Stimulated activated CD4-positive, alpha-beta T cell treated with anti-CD3 and anti-CD28 coated beads, Interleukin-12 subunit alpha, Interleukin-12 subunit beta, amount 100 ng/mL, for 4 hours (primary cell): ENCODE measurements around the gene AKAP1.
A peak's percentile ranks its signal among the peaks of the same experiment; 100 is the strongest.
"Not testable (repeated sequence)": the region's sequence is repeated elsewhere in the genome, so short reads cannot be mapped to it uniquely, and the experiment has no call there.

Source experiments
- DNase-seq: peaks from one replicate; pipeline ENCODE4 v3.0.0-alpha.2; 2020

Gene AKAP1

DNA sequence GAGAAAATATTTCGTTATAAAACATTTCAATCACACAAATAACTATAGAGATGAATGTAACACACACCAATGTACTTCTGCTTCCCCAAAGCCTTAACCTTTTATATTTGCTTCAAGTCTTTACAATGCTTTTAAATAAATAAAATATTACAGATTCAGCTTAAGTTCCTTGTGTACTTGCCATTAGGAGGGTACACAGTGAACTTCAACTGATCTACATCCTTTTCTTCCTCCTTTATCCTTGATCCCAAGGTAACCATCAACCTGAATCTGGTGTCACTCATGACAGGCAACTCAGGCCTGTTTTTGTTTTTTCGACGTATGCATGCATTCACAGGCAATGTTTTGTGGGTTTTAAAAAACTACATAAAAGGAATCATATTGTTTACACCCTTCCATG, 9.3 kb upstream of the AKAP1 start:
- no peak for DNase-seq

DNA sequence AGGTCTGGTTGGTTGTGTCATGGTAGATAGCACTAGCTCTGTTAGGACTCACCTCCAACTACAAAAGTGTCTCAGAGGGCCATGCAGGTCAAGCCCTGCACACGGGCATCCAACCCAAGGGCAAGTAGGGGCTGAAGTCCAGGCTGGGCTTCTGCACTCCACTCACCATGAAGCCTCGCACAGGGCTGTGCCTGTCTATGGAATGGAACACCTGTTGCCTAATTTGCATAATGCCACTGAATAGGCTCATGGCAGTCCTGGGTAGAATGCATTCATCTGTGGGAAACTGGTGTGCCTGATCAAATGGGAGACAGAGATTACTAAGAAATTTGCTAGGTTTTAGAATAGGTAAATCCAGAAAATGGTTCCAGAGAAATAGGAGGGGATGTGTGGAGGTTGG, 8.0 kb upstream of the AKAP1 start:
- DNase-seq: no peak

DNA sequence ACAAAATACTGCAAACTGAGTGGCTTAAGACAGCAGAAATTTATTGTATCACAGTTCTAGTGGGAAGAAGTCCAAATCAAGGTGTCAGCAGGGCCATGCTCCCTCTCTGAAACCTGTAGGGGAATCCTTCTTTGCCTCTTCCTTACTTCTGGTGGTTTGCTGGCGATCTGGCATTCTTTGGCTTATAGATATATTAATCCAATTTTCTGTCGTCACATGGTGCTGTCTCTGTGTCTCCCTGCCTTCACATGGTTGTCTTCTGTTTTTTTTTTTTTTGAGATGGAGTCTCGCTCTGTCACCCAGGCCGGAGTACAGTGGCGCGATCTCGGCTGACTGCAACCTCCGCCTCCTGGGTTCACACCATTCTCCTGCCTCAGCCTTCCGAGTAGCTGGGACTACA, 6.8 kb upstream of the AKAP1 start:
- DNase-seq: no peak

DNA sequence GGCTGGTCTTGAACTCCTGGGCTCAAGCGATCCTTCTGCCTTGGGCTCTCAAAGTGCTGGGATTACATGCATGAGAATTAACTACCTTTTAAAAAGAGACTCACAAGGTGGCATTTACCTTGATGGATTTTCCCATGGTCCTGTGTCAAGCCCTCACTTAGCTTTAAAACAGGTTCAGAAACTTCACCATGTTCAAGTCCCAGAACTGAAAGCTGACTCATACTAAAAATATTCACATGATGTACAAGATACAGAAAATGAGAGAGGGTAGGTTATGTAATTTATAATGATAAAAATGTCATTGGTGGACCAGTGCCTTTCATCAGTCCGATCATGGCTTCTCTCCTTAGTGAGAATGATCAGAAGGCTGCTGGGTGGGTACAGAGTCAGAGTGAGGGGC, 4.3 kb upstream of the AKAP1 start:
- DNase-seq: no peak

DNA sequence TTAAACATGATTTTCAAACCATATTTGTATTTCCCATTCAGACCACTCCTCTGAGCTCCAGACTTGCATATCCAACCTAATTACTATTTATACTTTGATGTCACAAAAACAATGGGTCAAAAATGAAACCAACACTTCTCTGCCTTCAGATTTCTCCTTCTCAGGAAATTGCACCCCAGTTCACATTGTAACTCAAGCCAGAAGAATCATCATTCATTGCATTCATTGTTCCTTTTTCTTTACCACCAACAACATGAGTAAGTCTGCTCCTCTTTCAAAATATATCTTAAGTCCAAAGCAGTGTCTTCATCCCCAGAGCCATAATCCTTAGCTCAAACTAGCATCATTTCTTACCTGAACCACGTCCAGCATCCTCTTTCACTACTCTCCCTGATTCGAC, 2.6 kb upstream of the AKAP1 start:
- no peak for DNase-seq

DNA sequence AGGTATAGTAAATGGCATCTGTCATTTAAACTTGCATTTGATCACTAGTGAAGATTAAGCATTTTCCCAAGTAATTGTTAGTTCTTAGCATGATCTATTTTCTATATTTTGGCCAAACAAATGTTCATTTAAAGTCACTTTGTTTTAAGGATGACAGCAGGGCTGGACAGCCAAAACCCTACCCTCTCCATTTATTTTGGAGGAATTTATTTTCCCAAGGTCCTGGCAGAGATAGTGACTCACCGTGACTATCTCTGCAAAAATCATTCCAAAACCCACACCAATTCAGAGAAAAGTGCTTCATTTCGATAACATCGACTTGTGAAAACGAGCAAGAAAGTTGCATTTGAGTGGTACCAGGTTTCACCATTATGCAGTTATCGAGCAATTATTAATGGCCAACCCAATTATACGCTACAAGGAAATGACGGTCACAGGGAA, 665 bp upstream of the AKAP1 start:
- no peak for DNase-seq

DNA sequence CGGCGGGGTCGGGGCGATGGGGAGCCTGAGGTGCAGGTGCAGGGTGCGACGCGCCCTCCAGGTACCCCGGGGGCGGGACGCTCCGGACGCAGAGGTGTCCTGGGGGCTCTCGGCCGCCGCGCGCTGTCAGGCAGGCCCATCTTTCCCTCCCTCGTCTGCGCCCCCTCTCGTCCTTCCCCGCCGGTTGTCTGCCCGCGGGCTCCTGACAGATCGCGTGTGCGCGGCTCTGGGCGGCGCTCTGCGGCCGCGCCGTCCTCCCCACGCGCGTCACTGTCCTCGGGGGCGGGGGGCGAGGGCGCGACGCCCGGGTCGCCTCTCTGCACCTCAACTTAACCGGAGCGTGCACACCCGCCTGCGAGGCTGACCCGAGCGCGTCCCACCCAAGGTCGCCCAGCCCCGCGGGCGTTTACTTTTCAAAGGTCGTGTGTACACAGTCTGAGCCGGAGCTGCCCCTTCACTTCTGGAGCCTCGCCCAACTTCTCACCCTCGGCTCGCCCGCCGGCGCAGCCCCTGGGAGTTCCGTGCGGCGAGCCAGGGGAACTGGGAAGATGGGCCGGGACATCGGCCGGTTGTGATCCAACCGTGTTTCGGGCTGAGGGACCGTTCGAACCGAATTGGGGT, 512 bp downstream of the AKAP1 start:
- peak; percentile 51 for DNase-seq

DNA sequence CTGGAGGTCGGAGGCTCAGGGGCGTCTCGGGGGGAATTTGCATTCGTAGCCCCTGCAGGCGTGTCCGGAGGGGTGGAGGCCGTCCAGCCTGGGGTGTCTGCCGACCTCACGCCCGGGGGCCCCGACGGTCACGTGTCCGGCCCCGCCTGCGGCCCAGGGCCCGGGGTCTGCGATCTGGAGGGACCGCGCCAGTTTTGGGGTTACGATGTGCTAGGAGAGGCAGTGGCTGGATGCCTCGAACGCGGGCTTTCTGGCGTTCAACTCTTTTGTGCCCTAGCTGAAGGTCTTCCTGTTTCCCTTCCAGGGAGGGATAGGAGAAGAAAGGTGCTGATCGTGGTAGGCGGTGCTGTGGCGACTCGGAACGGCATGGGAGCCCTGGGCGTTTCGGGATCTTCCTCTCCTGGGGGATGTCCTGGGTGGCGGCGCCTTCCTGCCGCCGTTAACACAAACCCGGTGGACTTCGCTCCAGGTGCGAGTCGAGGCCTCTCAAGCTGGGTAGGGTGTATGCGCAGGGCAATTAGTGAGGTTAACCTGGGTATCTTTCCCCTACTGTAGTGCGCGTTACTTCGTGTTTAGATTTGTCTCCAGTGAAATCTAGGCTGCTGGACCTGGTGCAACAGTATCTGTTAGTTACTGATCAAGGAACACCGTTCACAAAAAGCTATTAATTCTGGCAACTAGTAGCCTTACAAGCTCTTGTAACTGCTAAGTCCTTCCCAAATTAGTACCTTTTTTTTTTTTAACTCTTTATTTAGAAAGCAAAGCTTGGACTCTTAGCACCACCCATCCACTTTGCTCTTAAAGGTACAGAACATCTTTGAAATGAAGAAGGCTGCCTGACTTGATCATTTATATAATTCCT, 1.3 kb downstream of the AKAP1 start:
- DNase-seq: peak; percentile 9

DNA sequence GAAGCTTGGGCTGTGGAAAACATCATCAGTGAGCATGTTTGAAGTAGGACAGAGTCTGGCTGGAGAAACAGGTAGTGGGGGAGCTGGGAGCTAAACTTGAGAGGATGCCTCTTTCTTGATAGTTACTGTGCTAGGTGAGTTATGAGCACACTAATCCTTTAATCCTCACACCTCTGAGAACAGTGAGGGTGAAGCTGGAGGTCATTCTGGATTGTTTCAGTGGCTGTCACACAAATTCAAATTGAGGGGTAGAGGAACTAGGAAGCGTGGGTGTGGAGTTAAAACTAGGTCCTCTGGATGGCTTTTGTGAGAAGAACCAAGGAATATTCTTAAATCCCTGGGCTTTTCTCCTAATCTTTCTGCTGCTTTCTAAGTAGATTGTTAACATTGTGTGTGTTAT, 3.3 kb downstream of the AKAP1 start:
- DNase-seq: no peak

DNA sequence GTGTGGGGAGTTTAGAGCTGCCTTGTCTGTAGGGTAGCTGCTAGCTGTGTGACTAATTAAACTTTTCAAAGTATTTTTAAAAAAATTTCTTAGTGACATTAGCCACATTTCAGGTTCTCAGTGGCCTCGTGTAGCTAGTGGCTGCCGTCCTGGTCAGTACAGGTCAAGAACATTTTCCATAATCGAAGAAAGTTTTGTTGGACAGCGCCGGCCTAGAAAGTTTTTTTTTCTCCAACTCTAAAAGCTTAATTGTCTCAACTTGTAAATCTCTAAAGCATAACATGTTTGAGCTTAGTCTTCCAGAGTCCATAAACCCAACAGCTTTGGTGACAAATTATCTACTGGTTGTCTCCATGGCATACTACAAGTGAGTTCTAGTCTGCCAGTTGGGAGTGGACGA, 4.3 kb downstream of the AKAP1 start:
- no peak for DNase-seq

DNA sequence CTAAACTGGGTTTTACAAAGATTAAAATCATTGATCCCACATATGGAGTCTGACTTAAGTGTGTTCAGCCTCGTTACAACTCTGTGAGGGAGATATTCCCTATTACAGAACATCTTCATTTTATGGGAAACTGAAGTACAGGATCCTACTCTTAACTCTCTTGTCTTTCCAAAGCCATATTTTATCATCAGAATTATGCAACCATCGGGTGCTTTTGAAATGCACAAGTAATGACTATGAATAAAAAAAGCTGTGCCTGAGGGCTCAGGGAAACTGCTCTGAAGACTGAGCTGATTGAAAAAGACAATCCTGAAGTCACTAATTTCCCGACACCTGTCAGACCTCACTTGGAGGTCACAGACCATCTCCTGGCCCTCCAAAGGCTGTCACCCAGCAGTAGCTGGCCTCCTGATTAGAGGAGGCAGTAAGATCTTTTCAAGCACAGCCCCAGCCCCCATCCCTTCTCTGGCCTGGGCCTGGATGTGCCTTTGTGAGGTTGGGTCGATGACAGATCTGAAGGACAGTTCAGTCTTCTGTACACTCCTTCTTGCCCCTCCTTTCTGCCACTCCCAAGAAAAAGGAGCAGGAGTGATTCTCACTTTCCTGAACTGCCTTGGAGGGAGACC, 5.6 kb downstream of the AKAP1 start:
- DNase-seq: no peak

DNA sequence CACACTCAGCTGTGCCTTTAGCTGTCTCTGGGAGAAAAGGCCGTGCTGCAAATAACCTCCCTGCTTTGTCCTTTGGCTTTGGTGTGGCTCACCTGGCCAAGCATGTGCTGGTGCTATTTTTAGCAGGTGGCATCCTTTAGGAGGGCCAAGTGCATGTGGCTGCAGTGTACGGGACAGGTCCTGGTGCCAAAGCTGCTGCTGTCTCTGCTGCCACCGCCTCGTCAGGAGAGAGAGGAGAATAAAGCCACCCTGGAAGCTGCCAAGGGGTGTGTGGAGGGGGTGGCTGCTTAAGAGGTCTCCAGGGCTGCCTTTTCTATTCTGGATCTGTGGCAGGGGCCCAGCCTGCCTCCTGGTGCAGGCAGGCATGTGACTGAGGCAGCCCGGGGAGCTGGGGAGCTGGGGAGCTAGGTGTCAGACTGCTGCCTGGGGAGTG, 6.2 kb downstream of the AKAP1 start:
- no peak for DNase-seq

DNA sequence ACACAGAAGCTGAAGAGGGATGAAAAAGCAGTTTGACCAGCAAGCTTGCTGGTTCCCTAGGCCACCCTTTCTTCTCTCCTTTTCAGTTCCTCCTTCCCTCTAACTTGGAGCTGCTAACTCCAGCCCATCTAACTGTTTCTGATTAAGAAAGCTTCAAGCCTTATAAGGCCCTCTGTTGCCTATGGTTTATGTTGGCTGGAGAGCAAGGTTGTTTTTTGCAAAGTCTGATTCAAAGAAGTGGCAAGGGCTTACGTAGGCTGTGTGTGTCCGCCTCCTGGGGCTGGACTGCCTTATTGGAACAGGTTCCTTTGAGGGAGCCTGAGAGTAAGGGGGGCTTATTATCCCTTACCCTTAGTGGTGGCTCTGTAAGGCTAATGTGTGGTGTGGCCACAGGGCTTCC, 7.1 kb downstream of the AKAP1 start:
- no peak for DNase-seq

DNA sequence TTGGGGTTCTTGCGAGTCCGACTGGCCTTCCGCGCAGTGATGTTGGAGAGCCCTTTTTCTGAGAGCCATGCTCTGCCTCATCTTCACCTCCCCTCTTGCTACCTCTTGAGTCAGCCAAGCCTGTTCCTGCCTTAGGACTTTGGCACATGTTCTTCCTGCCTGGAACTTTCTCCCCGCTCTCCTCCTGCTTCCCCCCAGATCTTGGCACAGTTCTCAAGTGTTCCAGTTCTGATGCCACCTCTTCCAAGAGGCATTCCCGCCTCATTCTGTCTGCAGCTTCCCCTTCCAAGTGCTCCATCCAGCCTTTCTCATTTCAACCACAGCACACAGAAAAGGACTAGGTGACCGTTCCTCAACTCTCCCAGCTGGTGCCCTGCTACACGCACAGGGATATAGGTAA, 7.7 kb downstream of the AKAP1 start:
- DNase-seq: no peak

DNA sequence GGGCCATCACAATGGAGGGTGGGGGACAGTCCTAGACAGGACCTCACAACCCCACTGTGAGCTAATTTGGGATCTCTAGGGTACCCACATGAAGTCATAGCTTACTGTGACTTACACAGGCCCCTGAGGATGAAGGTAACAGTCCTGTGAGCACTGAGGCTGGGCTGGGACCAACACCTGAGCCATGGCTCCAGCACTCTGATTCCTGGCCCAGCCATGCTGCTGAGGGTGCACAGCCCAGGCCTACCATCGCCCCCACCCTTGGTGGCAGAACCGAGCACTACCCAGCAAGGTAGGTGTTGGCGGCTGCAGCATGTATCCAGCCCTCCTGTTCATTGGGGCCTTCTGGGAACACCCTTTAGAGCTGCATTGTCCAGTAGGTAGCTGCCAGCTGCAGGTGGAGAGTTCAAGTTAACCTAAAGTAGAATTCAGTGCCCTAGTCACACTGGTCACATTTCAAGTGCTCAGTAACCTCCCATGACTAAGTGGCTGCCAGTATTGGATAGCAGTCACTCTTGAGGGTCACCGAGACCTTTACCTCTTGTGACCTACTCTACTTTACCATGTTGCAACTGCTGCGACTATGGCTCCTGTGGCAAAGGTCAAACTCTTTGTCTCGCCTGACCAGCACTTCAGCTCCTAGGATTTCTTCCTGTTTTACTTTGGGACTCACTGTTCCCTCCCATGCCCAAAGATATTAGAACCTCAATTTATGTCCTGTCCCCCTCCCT, 11.6 kb downstream of the AKAP1 start:
- DNase-seq: no peak

DNA sequence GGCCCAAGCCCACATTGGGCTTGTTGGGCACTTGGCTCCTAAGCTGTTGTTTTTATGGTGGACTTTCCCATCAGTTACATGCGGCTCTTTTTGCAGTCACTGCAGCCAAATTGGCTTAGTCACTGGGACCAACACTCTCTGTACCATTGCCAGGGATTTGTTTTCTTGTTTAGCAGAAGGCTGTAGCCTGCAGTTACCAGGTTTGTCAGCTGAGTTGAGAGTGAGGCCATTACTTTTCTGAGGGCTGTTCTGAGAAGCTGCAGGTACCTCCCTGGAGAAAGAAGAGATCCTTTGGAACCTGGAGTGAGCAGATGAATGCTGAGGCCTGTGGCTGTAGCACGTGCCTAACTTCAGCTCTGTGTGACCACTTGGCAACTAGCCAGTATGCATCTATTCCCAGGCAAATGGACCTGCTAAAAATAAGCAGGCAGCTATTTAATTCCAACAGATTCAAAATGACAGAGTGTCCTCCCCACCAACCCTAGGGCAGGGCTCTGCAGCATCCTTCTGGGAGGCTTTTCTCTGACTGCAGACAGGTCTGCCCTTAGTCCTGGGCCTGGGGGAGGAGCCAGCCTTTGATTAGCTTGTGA, 12.9 kb downstream of the AKAP1 start:
- no peak for DNase-seq

DNA sequence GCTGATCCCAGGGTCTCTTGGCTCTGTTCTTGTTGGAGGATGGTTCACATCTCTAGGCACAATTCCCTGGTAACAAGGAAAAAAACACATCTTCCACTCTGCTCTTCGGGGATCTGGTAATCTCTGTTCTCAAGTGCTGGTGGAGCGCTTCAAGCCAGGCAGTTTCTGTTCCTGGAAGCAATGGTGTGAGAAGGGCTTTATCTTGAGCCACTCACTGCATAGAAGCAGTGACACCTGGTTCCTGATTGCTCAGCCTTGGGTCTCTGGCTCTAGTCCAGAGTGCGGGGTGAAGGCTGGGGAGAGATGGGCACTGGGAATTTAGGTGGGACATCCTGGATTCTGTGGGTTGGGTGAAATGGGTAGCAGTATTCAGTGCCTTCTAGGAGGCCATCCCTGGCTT, 14.1 kb downstream of the AKAP1 start:
- no peak for DNase-seq

DNA sequence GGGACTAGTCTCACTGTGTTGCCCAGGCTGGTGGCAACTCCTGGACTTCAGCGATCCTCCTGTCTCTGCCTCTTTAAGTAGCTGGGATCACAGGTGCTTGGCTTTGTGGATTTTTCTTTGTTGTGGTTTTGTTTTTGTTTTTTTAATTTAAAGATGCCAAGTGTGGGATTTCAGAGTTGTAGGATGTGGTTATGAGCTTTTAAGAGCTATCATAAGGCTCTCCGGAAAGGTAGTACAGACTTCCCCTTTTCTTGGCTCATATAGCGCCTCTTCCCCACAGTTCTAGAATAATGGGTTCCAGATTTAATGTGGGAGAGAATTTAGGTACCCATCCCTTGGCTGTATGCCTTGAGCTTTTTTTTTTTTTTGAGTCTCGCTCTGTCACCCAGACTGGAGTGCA, 17.1 kb downstream of the AKAP1 start:
- no peak for DNase-seq

DNA sequence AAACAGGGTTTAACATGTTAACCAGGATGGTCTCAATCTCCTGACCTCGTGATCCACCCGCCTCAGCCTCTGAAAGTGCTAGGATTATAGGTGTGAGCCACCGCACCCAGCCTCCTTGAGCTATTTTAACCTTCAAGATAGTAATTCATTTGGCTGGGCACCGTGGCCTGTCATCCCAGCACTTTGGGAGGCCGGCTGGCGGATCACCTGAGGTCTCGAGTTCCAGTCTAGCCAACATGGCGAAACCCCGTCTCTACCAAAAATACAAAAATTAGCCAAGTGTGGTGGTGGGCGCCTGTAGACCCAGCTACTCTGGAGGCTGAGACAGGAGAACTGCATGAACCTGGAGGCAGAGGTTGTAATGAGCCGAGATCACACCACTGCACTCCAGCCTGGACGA, 17.6 kb downstream of the AKAP1 start:
- not testable (repeated sequence) for DNase-seq

DNA sequence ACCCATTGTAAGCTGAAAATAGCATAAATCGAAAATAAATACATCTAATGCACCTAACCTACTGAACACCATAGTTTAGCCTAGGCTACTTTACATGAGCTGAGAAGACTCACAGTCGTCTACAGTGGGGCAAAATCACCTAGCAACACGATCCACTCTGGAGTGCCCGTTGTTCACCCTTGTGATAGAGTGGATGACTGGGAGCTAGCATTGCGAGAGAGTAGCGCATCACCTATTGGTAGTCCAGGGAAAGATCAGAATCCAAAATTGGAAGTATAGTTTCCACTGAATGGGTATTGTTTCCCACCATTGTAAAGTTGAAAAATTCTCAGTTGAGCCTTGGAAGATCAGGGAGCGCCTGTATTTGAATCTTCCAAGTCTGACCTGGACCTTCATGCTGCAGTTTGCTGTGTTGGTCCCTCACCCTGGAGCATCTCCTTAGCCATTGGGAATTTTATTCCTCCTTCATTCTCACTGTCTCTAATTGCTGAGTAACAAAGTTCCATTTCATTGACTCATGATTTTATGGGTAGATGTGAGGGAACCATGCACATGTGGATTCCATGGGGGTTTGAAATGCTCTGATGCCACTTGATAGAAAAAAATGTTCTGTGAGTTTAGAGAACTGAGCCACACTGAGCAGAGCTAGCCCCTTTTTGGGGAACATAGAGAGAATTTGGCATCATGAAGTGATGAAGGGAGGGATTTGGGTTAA, 19.6 kb downstream of the AKAP1 start:
- no peak for DNase-seq

DNA sequence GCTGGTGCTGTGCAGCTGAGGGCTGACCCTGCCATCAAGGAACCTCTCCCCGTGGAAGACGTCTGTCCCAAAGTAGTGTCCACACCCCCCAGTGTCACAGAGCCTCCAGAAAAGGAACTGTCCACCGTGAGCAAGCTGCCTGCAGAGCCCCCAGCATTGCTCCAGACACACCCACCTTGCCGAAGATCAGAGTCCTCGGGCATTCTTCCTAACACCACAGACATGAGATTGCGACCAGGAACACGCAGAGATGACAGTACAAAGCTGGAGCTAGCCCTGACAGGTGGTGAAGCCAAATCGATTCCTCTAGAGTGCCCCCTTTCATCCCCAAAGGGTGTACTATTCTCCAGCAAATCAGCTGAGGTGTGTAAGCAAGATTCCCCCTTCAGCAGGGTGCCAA, 20.5 kb downstream of the AKAP1 start:
- no peak for DNase-seq

DNA sequence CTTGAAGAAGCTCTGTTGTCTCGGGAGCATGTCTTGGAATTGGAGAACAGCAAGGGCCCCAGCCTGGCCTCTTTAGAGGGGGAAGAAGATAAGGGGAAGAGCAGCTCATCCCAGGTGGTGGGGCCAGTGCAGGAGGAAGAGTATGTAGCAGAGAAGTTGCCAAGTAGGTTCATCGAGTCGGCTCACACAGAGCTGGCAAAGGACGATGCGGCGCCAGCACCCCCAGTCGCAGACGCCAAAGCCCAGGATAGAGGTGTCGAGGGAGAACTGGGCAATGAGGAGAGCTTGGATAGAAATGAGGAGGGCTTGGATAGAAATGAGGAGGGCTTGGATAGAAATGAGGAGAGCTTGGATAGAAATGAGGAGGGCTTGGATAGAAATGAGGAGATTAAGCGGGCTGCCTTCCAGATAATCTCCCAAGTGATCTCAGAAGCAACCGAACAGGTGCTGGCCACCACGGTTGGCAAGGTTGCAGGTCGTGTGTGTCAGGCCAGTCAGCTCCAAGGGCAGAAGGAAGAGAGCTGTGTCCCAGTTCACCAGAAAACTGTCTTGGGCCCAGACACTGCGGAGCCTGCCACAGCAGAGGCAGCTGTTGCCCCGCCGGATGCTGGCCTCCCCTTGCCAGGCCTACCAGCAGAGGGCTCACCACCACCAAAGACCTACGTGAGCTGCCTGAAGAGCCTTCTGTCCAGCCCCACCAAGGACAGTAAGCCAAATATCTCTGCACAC, 21.2 kb downstream of the AKAP1 start:
- no peak for DNase-seq
